ENCODE data around the gene PTAR1.

GRCh38 chr9:69805962-69806515 is 46.2 kb upstream of the PTAR1 start:
- TF ChIP-seq RAD21 (IDR thresholded peaks at IDR 0.05; ENCODE audit: low read depth) (no peak), POLR2AphosphoS5 (IDR thresholded peaks at IDR 0.05; ENCODE audit: low read depth, low read length) (no peak), EZH2 (IDR thresholded peaks at IDR 0.05) (no peak), EZH2phosphoT487 (IDR thresholded peaks at IDR 0.05; ENCODE audit: borderline replicate concordance) (no peak), ELF1 (IDR thresholded peaks at IDR 0.05; ENCODE audit: borderline replicate concordance, low read depth) (no peak), SIN3A (IDR thresholded peaks at IDR 0.05; ENCODE audit: low read depth) (no peak)
- TF ChIP-seq, protein P1, sequence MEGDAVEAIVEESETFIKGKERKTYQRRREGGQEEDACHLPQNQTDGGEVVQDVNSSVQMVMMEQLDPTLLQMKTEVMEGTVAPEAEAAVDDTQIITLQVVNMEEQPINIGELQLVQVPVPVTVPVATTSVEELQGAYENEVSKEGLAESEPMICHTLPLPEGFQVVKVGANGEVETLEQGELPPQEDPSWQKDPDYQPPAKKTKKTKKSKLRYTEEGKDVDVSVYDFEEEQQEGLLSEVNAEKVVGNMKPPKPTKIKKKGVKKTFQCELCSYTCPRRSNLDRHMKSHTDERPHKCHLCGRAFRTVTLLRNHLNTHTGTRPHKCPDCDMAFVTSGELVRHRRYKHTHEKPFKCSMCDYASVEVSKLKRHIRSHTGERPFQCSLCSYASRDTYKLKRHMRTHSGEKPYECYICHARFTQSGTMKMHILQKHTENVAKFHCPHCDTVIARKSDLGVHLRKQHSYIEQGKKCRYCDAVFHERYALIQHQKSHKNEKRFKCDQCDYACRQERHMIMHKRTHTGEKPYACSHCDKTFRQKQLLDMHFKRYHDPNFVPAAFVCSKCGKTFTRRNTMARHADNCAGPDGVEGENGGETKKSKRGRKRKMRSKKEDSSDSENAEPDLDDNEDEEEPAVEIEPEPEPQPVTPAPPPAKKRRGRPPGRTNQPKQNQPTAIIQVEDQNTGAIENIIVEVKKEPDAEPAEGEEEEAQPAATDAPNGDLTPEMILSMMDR (IDR thresholded peaks at IDR 0.05 in 2 of 3, conservative IDR thresholded peaks at IDR 0.05 in 1 of 3; ENCODE audit: borderline replicate concordance in 1 of 3, insufficient read depth in 1 of 3, low read depth in 2 of 3, low read length in 2 of 3): no peak
